GM21786 (cell line): ENCODE results near the gene ALG2.

Source experiments
- ATAC-seq: cut with Tn5 transposase; IDR thresholded peaks from one replicate; pipeline ENCODE4 v1.9.1; 2021; ENCODE audit not compliant: unreplicated experiment

Gene ALG2

GRCh38 chr9:99173570-99174504 lies 47.9 kb downstream of the ALG2 start:
- ATAC-seq = peak; percentile 70

GRCh38 chr9:99172124-99173091 lies 49.3 kb downstream of the ALG2 start:
- ATAC-seq = no peak

GRCh38 chr9:99171225-99172123 lies 50.3 kb downstream of the ALG2 start:
- no peak for ATAC-seq

- no peak for ATAC-seq
These were observed 51.6 kb downstream of the ALG2 start for GRCh38 chr9:99169982-99170761.

- no peak for ATAC-seq
These were observed 52.7 kb downstream of the ALG2 start for GRCh38 chr9:99169086-99169485.

- peak; percentile 44 for ATAC-seq
These were observed 54.0 kb downstream of the ALG2 start for GRCh38 chr9:99167694-99168093.

- no peak for ATAC-seq
These were observed 54.6 kb downstream of the ALG2 start for GRCh38 chr9:99167119-99167518.
